Lung (tissue), 12 donors: Measurements from ENCODE around the gene MYZAP. TPM values are rescaled to one million over a fixed set of nuclear protein-coding genes. Genes with fewer than 3 reads are reported as not detected.
A peak's percentile ranks its signal among the peaks of the same experiment; 100 is the strongest.
"Not testable (repeated sequence)": the region's sequence is repeated elsewhere in the genome, so short reads cannot be mapped to it uniquely, and the experiment has no call there.

Experiments
- ATAC-seq: fragments of 200-7000 bp; cut with Tn5 transposase; one replicate; pipeline ENCODE4 v1.9.1; 2020; ENCODE audit warnings: moderate number of reproducible peaks; ENCODE audit not compliant: insufficient read depth, low FRiP score
- DNase-seq, 3 donors: peaks; one replicate each; pipeline ENCODE4 v3.0.0-alpha.2; 2013 to 2017
- H3K27ac ChIP-seq, 2 donors: one replicate each; pipeline ENCODE4 v1.5.1; 2013; ENCODE audit warnings: mild to moderate bottlenecking in 2 of 2, moderate library complexity in 2 of 2, control low read depth in 1 of 2, inconsistent platforms in 1 of 2, low read depth in 1 of 2, low read length in 1 of 2
- H3K27me3 ChIP-seq, 3 donors: one replicate each; pipeline ENCODE4 v1.5.1; 2013; ENCODE audit warnings: low read length in 2 of 3; ENCODE audit not compliant: control insufficient read depth in 3 of 3, insufficient read depth in 3 of 3
- H3K36me3 ChIP-seq, 4 donors: one replicate each; pipeline ENCODE4 v1.5.1; 2013; ENCODE audit warnings: low read length in 4 of 4, mild to moderate bottlenecking in 1 of 4, moderate library complexity in 1 of 4; ENCODE audit not compliant: control insufficient read depth in 4 of 4, insufficient read depth in 4 of 4
- H3K4me1 ChIP-seq, 5 donors: one replicate each; pipeline ENCODE4 v1.5.1; 2013; ENCODE audit warnings: low read length in 5 of 5, mild to moderate bottlenecking in 2 of 5, moderate library complexity in 1 of 5; ENCODE audit not compliant: control insufficient read depth in 5 of 5, insufficient read depth in 5 of 5
- H3K4me3 ChIP-seq: one replicate; pipeline ENCODE4 v1.5.1; 2013; ENCODE audit warnings: mild to moderate bottlenecking, control low read depth, moderate library complexity
- H3K9ac ChIP-seq, 2 donors: one replicate each; pipeline ENCODE4 v1.5.1; 2013; ENCODE audit warnings: low read length in 2 of 2, control low read depth in 1 of 2; ENCODE audit not compliant: insufficient read depth in 1 of 2
- H3K9me3 ChIP-seq, 4 donors: one replicate each; pipeline ENCODE4 v1.5.1; 2013; ENCODE audit warnings: low read length in 3 of 4, mild to moderate bottlenecking in 1 of 4, moderate library complexity in 1 of 4; ENCODE audit not compliant: control insufficient read depth in 4 of 4, insufficient read depth in 3 of 4
- WGBS, 2 donors: extraction: QIAGEN DNeasy Blood & Tissue Kit; methylation state at CpG; one replicate each; pipeline ENCODE4 v1.1.7; 2013; 5-methylcytosine and 5-hydroxymethylcytosine counted together
- polyA plus RNA-seq, 2 donors: library from polyadenylated mRNA; stranded (reverse); fragments of 200-250 nt; gene quantifications; one replicate each; pipeline ENCODE4 v1.2.1, GENCODE V29; 2013
- total RNA-seq, 2 donors: library from RNA; depleted of rRNA in 1 of 2; stranded (reverse); fragments of >200 nt in 1 of 2; gene quantifications; one replicate each; pipeline ENCODE4 v1.2.1, GENCODE V29; 2014 to 2021
- TF ChIP-seq, protein P1 (sequence below): IDR thresholded peaks from 2 replicates; pipeline ENCODE4 v1.5.1; 2012; ENCODE audit warnings: mild to moderate bottlenecking; ENCODE audit errors: control extremely low read depth, extremely low read depth
- donor health status: control.
- donor health status: control.
- donor health status: Bipolar disorder and iron deficiency.
- donor health status: healthy.
- donor health status: DM: yes; HTN: yes; CAD: no.

The MYZAP gene
- total and polyA plus RNA-seq, 4 donors = 6.9 to 36.9 (median 11.6) TPM

DNA sequence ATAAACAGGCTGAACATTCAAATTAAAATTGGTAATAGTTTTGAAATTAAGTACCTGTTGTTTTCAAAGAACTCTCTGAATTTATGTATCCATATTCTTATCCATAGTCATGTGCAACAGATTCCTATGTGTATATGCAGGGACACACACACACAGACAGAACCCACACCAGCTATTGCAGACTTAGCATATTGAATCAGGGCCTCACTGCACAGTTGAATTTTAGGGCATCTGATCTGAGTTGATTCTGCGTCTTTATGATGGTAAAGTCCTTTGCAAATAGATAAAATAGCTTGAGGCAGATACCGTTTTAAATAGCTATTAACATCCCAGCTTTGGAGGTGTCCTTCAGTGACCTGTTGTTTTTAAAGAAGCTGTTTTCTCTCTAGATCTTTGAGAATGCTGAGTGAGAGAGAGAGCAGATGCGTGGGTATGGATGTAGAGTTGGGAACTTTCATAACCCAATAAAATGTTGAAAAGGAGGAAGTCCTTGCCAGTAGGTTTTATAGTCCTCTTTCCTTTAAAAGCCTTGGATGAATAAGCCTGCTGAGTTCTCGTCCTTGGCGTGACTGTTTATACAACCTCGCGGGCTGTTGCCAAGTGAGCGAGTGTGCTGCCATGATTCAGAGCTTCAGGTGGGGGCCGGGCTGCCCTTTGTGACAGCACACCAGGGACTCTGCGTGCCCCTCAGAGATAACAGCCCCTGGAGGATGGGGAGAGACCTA lies 18.3 kb downstream of the MYZAP start:
- H3K4me3 ChIP-seq = no peak overlapping the region
- 61 to 64% methylated on average over 10 of the region's 10 CpGs for WGBS, 2 donors
- no peaks in the 10 kb centered on the region for H3K9me3 ChIP-seq
- peak overlapping the region; percentile 61 to 93 for H3K27ac ChIP-seq
- no peak overlapping the region for H3K9ac ChIP-seq
- H3K36me3 ChIP-seq = no peaks in the 10 kb centered on the region
- TF ChIP-seq, protein P1, sequence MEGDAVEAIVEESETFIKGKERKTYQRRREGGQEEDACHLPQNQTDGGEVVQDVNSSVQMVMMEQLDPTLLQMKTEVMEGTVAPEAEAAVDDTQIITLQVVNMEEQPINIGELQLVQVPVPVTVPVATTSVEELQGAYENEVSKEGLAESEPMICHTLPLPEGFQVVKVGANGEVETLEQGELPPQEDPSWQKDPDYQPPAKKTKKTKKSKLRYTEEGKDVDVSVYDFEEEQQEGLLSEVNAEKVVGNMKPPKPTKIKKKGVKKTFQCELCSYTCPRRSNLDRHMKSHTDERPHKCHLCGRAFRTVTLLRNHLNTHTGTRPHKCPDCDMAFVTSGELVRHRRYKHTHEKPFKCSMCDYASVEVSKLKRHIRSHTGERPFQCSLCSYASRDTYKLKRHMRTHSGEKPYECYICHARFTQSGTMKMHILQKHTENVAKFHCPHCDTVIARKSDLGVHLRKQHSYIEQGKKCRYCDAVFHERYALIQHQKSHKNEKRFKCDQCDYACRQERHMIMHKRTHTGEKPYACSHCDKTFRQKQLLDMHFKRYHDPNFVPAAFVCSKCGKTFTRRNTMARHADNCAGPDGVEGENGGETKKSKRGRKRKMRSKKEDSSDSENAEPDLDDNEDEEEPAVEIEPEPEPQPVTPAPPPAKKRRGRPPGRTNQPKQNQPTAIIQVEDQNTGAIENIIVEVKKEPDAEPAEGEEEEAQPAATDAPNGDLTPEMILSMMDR = no peak
- no peak for DNase-seq
- no peak for ATAC-seq
- H3K4me1 ChIP-seq = peaks cover 0 to 23% (median 11%) of the 10 kb centered on the region in 5 donors
- no peaks in the 10 kb centered on the region for H3K27me3 ChIP-seq

GRCh38 chr15:57611123-57611522 lies 19.4 kb downstream of the MYZAP start:
- DNase-seq = no peak
- Histone ChIP-seq H3K27ac (peak overlapping the region; percentile 66 to 90), H3K4me3 (no peak overlapping the region), H3K9ac (no peak overlapping the region), H3K4me1 (peaks cover 0 to 23% (median 10%) of the 10 kb centered on the region in 5 donors), H3K9me3 (no peaks in the 10 kb centered on the region), H3K36me3 (no peaks in the 10 kb centered on the region), H3K27me3 (no peaks in the 10 kb centered on the region)
- no peak for ATAC-seq
- TF ChIP-seq, protein P1 = no peak
- 70 to 72% methylated on average over 7 of the region's 7 CpGs for WGBS, 2 donors

DNA sequence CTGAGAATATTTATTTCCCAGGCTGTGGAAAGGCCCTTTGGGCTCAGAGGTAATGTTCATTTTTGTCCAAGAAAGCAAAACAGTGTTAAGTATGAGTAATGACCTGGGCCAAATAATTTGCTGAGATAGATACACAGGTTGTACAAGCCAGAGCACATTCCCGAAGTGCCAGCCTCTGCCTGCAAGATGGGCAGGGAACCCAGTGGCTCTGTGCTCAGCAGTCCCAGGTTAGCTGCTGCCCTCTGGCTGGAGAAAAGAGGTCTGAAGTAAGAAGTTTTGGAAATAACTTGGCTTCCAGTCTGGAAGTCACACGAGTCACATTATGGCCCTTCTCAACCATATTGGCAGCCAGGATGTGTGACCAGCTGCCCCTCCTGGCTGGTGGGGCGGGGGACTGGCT lies 20.2 kb downstream of the MYZAP start:
- DNase-seq (peak in 2 of 3 donors; percentile 23 to 62), ATAC-seq (peak; percentile 32)
- Histone ChIP-seq H3K27ac (peak overlapping the region in 1 of 2 donors; percentile 90), H3K4me1 (peaks cover 0 to 20% (median 10%) of the 10 kb centered on the region in 5 donors), H3K36me3 (no peaks in the 10 kb centered on the region), H3K9me3 (no peaks in the 10 kb centered on the region), H3K4me3 (no peak overlapping the region), H3K9ac (no peak overlapping the region), H3K27me3 (no peaks in the 10 kb centered on the region)
- 34 to 65% methylated on average over 3 of the region's 3 CpGs for WGBS, 2 donors
- TF ChIP-seq, protein P1 = no peak

DNA sequence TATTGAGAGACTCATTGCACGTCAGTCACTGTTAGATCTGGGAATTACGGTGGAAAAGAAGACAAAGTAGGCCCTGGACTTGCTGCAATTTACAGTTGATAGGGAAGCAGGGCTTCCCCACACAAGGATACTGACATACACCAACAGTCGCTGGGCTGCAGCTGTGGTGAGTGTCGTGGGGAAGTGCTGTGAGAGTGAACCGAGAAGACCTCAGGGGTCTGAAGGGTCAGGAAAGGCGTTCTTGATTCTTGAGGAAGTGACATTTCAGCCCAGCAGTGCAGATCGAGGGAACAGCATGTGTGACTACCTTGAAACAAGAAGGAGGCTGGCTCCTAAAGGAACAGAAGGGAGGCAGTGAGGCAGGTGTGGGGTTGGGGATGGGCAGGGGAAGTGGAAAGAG lies 22.5 kb downstream of the MYZAP start:
- H3K4me3 ChIP-seq = no peak overlapping the region
- no peak for ATAC-seq
- peaks cover 0 to 4% (median 0%) of the 10 kb centered on the region in 4 donors for H3K36me3 ChIP-seq
- peak overlapping the region in 1 of 2 donors; percentile 27 for H3K27ac ChIP-seq
- peaks cover 0 to 11% (median 8%) of the 10 kb centered on the region in 5 donors for H3K4me1 ChIP-seq
- TF ChIP-seq, protein P1 = no peak
- H3K9ac ChIP-seq = no peak overlapping the region
- WGBS, 2 donors = 38 to 70% methylated on average over 7 of the region's 7 CpGs
- H3K27me3 ChIP-seq = no peaks in the 10 kb centered on the region
- no peaks in the 10 kb centered on the region for H3K9me3 ChIP-seq
- no peak for DNase-seq

DNA sequence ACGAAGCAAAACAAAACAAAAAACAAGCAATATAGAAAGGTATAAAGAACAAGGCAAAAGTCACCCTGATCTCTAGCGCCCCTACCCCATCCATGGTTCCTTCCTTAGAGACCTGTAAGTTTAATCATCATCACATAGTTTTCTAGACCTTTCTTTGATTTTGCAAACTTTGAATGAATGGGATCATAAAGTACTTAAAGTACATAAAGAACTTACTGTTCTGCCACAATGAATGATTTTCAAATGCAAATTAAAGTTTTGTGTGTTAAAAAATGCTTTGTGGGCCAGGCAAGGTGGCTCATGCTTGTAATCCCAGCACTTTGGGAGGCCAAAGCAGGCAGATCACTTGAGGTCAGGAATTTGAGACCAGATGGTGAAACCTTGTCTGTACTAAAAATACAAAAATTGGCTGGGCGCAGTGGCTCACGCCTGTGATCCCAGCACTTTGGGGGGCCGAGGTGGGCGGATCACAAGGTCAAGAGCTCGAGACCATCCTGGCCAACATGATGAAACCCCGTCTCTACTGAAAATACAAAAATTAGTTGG lies 24.3 kb downstream of the MYZAP start:
- WGBS, 2 donors = 89 to 97% methylated on average over 8 of the region's 8 CpGs
- not testable (repeated sequence) for DNase-seq
- peak overlapping the region in 1 of 2 donors; percentile 63 for H3K27ac ChIP-seq

More for the DNA sequence above, 24.3 kb downstream of the MYZAP start:
- not testable (repeated sequence) for H3K27me3 ChIP-seq, ATAC-seq, H3K9ac ChIP-seq, H3K36me3 ChIP-seq, H3K9me3 ChIP-seq, H3K4me3 ChIP-seq
- peaks cover 0 to 16% (median 5%) of the 10 kb centered on the region in 5 donors for H3K4me1 ChIP-seq
